HG03103 (cell line): ENCODE results near the gene C22orf15.
"Not testable (repeated sequence)": the region's sequence is repeated elsewhere in the genome, so short reads cannot be mapped to it uniquely, and the experiment has no call there.

Experiments used
- ATAC-seq: cut with Tn5 transposase; IDR thresholded peaks from one replicate; pipeline ENCODE4 v1.9.1; 2021; ENCODE audit warnings: low read depth; ENCODE audit not compliant: unreplicated experiment

Gene C22orf15

GRCh38 chr22:23762842-23763578, at the start of gene C22orf15:
Gene C22orf15 (plus strand): TSS chr22:23762990. CDS start chr22:23763307, 317 bp downstream.
- ATAC-seq = no peak

GRCh38 chr22:23713696-23714595, 48.8 kb upstream of the C22orf15 start:
- ATAC-seq = no peak

- no peak for ATAC-seq
Measured at GRCh38 chr22:23714596-23715578, 47.9 kb upstream of the C22orf15 start.

GRCh38 chr22:23715806-23716375, 46.9 kb upstream of the C22orf15 start:
- ATAC-seq = no peak

- ATAC-seq = peak; percentile 79
Measured at GRCh38 chr22:23716811-23717801, 45.7 kb upstream of the C22orf15 start.

- ATAC-seq = no peak
Measured at GRCh38 chr22:23718371-23719165, 44.2 kb upstream of the C22orf15 start.

GRCh38 chr22:23720855-23721254, 41.9 kb upstream of the C22orf15 start:
- ATAC-seq = no peak

- ATAC-seq = no peak
Measured at GRCh38 chr22:23722160-23722559, 40.6 kb upstream of the C22orf15 start.

GRCh38 chr22:23722724-23723123, 40.1 kb upstream of the C22orf15 start:
- ATAC-seq = no peak

- not testable (repeated sequence) for ATAC-seq
Measured at GRCh38 chr22:23728108-23728507, 34.7 kb upstream of the C22orf15 start.

- no peak for ATAC-seq
Measured at GRCh38 chr22:23737696-23738095, 25.1 kb upstream of the C22orf15 start.

- no peak for ATAC-seq
Measured at GRCh38 chr22:23742505-23743264, 20.1 kb upstream of the C22orf15 start.

GRCh38 chr22:23743303-23743705, 19.5 kb upstream of the C22orf15 start:
- no peak for ATAC-seq

GRCh38 chr22:23744001-23744400, 18.8 kb upstream of the C22orf15 start:
- no peak for ATAC-seq

- ATAC-seq = no peak
Measured at GRCh38 chr22:23744485-23744884, 18.3 kb upstream of the C22orf15 start.

GRCh38 chr22:23745791-23746190, 17.0 kb upstream of the C22orf15 start:
- ATAC-seq = no peak

GRCh38 chr22:23749841-23750301, 12.9 kb upstream of the C22orf15 start:
- no peak for ATAC-seq
